Measurements from ENCODE around the gene MGAT4B.

MGAT4B gene

GRCh38 chr5:179840321-179840720 is 33.7 kb upstream of the MGAT4B start:
- TF ChIP-seq TCF12 (IDR thresholded peaks at IDR 0.05; ENCODE audit: low read depth) (no peak), NFIC (IDR thresholded peaks at IDR 0.05) (no peak), CREB1 (IDR thresholded peaks at IDR 0.05; ENCODE audit: low read depth) (no peak), EP300 (IDR thresholded peaks at IDR 0.05; ENCODE audit: borderline replicate concordance) (no peak), TAF1 (IDR thresholded peaks at IDR 0.05; ENCODE audit: low read depth) (no peak), USF1 (IDR thresholded peaks at IDR 0.05) (no peak), EGR1 (IDR thresholded peaks at IDR 0.05) (no peak), ZBTB7A (IDR thresholded peaks at IDR 0.05; ENCODE audit: low read depth) (no peak), TEAD4 (IDR thresholded peaks at IDR 0.05) (no peak)
- TF ChIP-seq, protein P1, sequence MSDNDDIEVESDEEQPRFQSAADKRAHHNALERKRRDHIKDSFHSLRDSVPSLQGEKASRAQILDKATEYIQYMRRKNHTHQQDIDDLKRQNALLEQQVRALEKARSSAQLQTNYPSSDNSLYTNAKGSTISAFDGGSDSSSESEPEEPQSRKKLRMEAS (IDR thresholded peaks at IDR 0.05): no peak
- TF ChIP-seq, protein P2, sequence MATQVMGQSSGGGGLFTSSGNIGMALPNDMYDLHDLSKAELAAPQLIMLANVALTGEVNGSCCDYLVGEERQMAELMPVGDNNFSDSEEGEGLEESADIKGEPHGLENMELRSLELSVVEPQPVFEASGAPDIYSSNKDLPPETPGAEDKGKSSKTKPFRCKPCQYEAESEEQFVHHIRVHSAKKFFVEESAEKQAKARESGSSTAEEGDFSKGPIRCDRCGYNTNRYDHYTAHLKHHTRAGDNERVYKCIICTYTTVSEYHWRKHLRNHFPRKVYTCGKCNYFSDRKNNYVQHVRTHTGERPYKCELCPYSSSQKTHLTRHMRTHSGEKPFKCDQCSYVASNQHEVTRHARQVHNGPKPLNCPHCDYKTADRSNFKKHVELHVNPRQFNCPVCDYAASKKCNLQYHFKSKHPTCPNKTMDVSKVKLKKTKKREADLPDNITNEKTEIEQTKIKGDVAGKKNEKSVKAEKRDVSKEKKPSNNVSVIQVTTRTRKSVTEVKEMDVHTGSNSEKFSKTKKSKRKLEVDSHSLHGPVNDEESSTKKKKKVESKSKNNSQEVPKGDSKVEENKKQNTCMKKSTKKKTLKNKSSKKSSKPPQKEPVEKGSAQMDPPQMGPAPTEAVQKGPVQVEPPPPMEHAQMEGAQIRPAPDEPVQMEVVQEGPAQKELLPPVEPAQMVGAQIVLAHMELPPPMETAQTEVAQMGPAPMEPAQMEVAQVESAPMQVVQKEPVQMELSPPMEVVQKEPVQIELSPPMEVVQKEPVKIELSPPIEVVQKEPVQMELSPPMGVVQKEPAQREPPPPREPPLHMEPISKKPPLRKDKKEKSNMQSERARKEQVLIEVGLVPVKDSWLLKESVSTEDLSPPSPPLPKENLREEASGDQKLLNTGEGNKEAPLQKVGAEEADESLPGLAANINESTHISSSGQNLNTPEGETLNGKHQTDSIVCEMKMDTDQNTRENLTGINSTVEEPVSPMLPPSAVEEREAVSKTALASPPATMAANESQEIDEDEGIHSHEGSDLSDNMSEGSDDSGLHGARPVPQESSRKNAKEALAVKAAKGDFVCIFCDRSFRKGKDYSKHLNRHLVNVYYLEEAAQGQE (IDR thresholded peaks at IDR 0.05; ENCODE audit: low read depth): no peak

- TF ChIP-seq EGR1 (IDR thresholded peaks at IDR 0.05) (no peak), CEBPB (IDR thresholded peaks at IDR 0.05) (peak; percentile 24; the same call in 1 of the 2 replicates)
These were observed 32.9 kb upstream of the MGAT4B start for GRCh38 chr5:179839328-179840256.

DNA sequence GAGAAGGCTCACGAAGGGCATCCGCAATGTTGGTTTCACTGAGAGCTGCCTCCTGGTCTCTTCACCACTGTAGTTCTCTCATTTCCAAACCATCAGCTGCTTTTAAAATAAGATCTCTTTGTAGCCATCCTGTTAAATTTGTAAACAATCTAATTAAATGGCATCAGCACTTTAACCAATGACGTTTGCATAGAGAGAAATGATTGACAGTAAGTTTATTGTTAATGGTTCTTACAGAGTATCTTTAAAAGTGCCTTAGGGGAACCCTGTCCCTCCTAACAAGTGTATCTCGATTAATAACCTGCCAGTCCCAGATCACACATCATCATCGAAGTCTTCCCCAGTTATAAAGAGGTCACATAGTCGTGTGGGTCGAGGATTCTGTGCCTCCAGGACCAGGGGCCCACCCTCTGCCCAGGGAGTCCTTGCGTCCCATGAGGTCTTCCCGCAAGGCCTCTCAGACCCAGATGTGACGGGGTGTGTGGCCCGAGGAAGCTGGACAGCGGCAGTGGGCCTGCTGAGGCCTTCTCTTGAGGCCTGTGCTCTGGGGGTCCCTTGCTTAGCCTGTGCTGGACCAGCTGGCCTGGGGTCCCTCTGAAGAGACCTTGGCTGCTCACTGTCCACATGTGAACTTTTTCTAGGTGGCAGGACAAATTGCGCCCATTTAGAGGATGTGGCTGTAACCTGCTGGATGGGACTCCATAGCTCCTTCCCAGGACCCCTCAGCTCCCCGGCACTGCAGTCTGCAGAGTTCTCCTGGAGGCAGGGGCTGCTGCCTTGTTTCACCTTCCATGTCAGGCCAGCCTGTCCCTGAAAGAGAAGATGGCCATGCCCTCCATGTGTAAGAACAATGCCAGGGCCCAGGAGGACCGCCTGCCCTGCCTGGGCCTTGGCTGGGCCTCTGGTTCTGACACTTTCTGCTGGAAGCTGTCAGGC is 30.7 kb upstream of the MGAT4B start:
- TF ChIP-seq USF1 (IDR thresholded peaks at IDR 0.05) (no peak), TCF12 (IDR thresholded peaks at IDR 0.05; ENCODE audit: low read depth) (no peak), YY1 (IDR thresholded peaks at IDR 0.05; ENCODE audit: low read depth) (no peak), EP300 (IDR thresholded peaks at IDR 0.05; ENCODE audit: borderline replicate concordance) (no peak), ZBTB7A (IDR thresholded peaks at IDR 0.05; ENCODE audit: low read depth) (no peak), FOXM1 (IDR thresholded peaks at IDR 0.05; ENCODE audit: borderline replicate concordance, low read depth) (no peak)

GRCh38 chr5:179836225-179837019 is 29.8 kb upstream of the MGAT4B start:
- TF ChIP-seq TCF12 (IDR thresholded peaks at IDR 0.05; ENCODE audit: low read depth): no peak
- TF ChIP-seq USF1 (IDR thresholded peaks at IDR 0.05): no peak
- TF ChIP-seq FOXM1 (IDR thresholded peaks at IDR 0.05; ENCODE audit: borderline replicate concordance, low read depth): no peak
- no peak for TF ChIP-seq EP300 (IDR thresholded peaks at IDR 0.05; ENCODE audit: borderline replicate concordance)
- no peak for TF ChIP-seq TEAD4 (IDR thresholded peaks at IDR 0.05)
- no peak for TF ChIP-seq ZBTB7A (IDR thresholded peaks at IDR 0.05; ENCODE audit: low read depth)
- TF ChIP-seq CEBPB (IDR thresholded peaks at IDR 0.05): no peak
- TF ChIP-seq, protein P2 (IDR thresholded peaks at IDR 0.05; ENCODE audit: low read depth): no peak

DNA sequence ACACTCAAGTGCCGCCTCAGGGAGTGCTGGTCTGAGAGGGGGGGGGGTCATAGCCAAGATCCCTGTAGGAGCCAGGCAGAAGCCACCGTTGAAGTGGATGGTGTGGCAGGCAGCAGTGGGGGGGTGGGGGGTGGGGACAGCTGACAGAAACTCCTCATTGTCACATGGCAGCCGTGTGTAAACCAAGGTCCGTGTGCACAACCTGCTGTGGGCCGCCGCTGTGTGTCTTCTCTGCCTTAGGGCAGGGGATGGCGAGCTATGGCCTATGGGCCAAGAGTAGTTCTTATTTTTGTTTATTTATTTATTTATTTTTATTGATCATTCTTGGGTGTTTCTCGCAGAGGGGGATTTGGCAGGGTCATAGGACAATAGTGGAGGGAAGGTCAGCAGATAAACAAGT is 27.5 kb upstream of the MGAT4B start:
- no peak for TF ChIP-seq EP300 (IDR thresholded peaks at IDR 0.05; ENCODE audit: borderline replicate concordance)
- TF ChIP-seq TEAD4 (IDR thresholded peaks at IDR 0.05): no peak
- TF ChIP-seq ZBTB7A (IDR thresholded peaks at IDR 0.05; ENCODE audit: low read depth): no peak
- TF ChIP-seq TCF12 (IDR thresholded peaks at IDR 0.05; ENCODE audit: low read depth): no peak
- no peak for TF ChIP-seq NFIC (IDR thresholded peaks at IDR 0.05)
- TF ChIP-seq YY1 (IDR thresholded peaks at IDR 0.05; ENCODE audit: low read depth): no peak
- no peak for TF ChIP-seq RAD21 (IDR thresholded peaks at IDR 0.05; ENCODE audit: low read depth)
- no peak for TF ChIP-seq EGR1 (IDR thresholded peaks at IDR 0.05)
- TF ChIP-seq TAF1 (IDR thresholded peaks at IDR 0.05; ENCODE audit: low read depth): no peak
- no peak for TF ChIP-seq USF1 (IDR thresholded peaks at IDR 0.05)
- TF ChIP-seq, protein P2 (IDR thresholded peaks at IDR 0.05; ENCODE audit: low read depth): no peak
- TF ChIP-seq, protein P1 (IDR thresholded peaks at IDR 0.05): no peak
- no peak for TF ChIP-seq CREB1 (IDR thresholded peaks at IDR 0.05; ENCODE audit: low read depth)
- TF ChIP-seq FOXM1 (IDR thresholded peaks at IDR 0.05; ENCODE audit: borderline replicate concordance, low read depth): no peak
- no peak for TF ChIP-seq CEBPB (IDR thresholded peaks at IDR 0.05)
